IPS-18c (cell line): Measurements from ENCODE around the gene SLIT3.

Experiments used
- H3K4me3 ChIP-seq: 2 replicates; pipeline ENCODE4 v1.7.0; 2013; ENCODE audit warnings: low read depth, mild to moderate bottlenecking, low read length, moderate library complexity; ENCODE audit not compliant: insufficient read depth
- H3K9me3 ChIP-seq: one replicate; pipeline ENCODE4 v1.6.1; 2013; ENCODE audit warnings: mild to moderate bottlenecking, low read length, moderate library complexity; ENCODE audit not compliant: control insufficient read depth, insufficient read depth

Gene SLIT3

DNA sequence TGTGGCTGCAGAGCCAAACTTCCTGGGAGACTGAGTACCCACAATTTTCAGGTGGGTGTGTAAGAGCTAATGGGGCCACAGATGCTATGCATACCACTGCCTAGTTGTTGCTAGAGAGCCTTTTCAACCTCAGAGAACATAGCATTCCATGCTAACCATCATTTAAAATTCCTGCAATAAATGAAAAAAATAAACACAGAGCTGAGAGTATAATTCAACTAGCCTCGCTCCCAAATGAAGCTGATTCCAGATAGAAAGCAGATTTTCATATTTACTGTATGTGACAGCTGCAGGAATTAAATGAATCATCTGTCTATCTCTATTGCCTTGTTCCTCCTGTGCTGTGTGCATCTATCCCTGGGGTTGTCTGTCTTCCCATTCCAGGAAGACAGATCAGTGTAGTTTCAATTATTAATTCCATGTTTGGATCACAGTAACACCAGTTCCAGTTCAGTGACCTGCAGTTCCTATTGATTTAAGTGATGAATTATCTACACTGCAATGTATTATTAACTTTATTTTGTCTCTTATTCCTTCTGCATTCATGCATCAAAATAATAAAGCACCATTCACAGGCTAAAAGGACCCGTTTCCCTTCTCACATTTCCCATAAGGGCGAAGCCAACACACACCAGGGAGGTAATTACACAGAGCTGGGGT, 324.5 kb downstream of the SLIT3 start:
- H3K9me3 ChIP-seq, result no peaks in the 10 kb centered on the region
- no peak overlapping the region for H3K4me3 ChIP-seq

DNA sequence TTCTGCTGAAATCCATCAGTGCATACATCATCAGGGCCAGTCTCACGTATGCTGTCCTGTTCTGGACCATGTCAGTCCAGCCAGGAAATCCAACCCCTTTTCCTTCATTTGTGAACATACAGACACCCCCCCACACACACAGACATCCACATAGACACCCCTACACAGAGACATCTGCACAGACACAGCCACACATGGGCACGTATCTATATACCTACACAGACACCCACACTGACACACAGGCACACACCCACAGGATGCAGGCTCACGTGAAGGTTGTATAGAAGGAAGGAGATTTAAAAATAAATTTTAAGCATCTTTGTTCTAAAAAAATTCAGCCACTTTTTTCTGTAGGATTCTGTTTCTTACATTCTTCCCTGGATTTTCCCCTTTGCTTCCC, 325.6 kb downstream of the SLIT3 start:
- no peak overlapping the region for H3K4me3 ChIP-seq
- H3K9me3 ChIP-seq, result no peaks in the 10 kb centered on the region

DNA sequence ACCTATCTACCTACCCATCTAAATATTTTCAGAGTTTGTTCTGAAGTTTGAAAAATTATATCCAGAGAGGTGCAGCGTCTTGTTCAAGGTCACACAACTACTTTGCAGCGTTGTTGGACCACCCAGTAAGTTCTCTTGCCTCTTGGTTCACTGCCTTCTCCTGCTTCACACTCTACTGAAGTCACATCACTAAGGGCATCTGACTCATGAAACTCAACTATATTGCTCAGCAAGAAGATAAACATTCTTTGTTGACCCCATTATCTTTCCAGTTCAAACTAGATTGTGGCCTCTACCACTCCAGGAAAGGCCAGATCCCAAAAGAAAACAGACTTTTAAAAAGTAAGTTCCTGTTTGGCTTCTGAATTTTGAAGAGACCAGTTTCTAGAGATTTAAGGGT, 326.9 kb downstream of the SLIT3 start:
- H3K9me3 ChIP-seq, result no peaks in the 10 kb centered on the region
- H3K4me3 ChIP-seq, result no peak overlapping the region

GRCh38 chr5:168972731-168973130, 328.2 kb downstream of the SLIT3 start:
- no peaks in the 10 kb centered on the region for H3K9me3 ChIP-seq
- no peak overlapping the region for H3K4me3 ChIP-seq

- Histone ChIP-seq H3K9me3 (no peaks in the 10 kb centered on the region), H3K4me3 (no peak overlapping the region)
These were observed 329.8 kb downstream of the SLIT3 start for GRCh38 chr5:168971100-168971499.

- H3K4me3 ChIP-seq, result no peak overlapping the region
- no peaks in the 10 kb centered on the region for H3K9me3 ChIP-seq
These were observed 331.5 kb downstream of the SLIT3 start for GRCh38 chr5:168969326-168969886.

DNA sequence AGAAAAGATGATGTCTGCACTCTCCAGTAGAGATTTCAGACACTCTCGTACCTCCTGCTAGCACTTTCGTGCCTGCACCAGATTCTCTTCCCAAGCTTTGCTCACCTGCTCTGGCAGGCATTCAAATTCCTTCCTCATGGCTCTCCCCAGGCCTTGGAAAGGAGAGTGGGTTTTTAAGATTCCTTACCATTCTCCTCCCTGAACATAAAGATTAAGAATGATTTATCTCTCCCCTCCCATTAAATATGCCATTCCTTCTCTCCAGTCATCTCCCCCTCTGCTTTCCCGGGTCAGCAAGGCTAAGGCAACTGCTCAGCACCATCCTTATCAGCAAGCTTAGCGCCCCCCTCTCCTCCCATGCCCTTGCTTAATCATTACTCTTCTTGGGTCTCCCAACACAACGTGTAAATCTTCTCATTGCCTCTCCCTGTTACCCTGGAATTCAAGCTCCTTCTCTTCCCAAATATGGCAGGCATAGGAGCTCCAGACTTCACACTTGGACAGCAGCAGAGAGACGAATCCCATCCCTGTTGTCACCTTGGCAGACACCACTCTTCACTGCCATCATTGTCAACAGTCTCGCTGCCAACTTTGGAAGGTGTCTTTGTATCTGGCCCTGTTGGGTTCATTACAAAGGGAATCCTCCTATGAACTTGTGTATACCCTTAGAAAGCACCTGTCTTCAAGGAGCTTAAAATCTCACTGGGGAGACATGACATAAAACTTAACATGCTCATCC, 332.9 kb downstream of the SLIT3 start:
- no peaks in the 10 kb centered on the region for H3K9me3 ChIP-seq
- no peak overlapping the region for H3K4me3 ChIP-seq

GRCh38 chr5:168965638-168966037, 335.3 kb downstream of the SLIT3 start:
- H3K9me3 ChIP-seq, result no peaks in the 10 kb centered on the region
- no peak overlapping the region for H3K4me3 ChIP-seq

DNA sequence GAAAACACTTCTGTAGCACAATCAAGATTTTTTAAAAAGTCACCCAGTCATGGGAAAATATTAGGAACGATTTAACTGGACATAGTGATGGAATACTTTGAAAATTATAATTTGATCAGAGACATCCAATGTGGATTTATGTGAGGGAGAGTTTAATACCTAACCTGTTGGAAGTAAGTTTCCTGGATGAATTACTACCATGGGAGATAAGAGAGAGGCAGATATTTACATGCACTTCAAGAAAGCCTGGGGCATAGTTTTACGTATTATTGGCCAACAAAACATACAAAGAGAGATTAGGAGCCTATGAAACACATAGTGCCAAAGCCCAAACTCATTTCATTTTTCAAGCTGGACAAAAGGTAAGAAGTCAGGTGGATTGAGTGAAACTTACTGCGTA, 336.8 kb downstream of the SLIT3 start:
- Histone ChIP-seq H3K9me3 (no peaks in the 10 kb centered on the region), H3K4me3 (no peak overlapping the region)

GRCh38 chr5:168962306-168962705, 338.6 kb downstream of the SLIT3 start:
- H3K4me3 ChIP-seq, result no peak overlapping the region
- no peaks in the 10 kb centered on the region for H3K9me3 ChIP-seq

GRCh38 chr5:168961681-168962080, 339.3 kb downstream of the SLIT3 start:
- no peak overlapping the region for H3K4me3 ChIP-seq
- no peaks in the 10 kb centered on the region for H3K9me3 ChIP-seq

- Histone ChIP-seq H3K9me3 (no peaks in the 10 kb centered on the region), H3K4me3 (no peak overlapping the region)
These were observed 340.4 kb downstream of the SLIT3 start for GRCh38 chr5:168960497-168960896.

- H3K4me3 ChIP-seq, result no peak overlapping the region
These were observed 347.6 kb downstream of the SLIT3 start for GRCh38 chr5:168953351-168953750.

DNA sequence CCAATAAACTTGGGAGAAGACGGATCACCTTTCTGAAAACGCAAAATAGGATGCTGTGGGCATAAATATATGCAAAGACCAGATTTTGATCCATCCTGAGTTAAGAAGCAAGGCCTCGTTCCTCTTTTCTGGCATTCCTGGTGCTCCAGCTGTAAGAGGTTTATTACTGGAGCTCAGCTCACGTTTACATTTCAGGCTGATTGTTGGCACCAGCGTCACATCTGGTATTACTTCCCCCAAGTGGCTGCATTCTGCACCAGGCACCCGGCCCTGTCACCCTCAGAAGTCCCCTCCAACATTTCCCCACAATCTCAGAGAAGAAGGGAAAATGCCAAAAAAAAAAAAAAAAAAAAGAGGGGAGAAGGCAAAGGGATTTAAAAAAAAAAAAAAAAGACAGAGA, 348.7 kb downstream of the SLIT3 start:
- Histone ChIP-seq H3K9me3 (no peaks in the 10 kb centered on the region), H3K4me3 (no peak overlapping the region)

More at GRCh38 chr5:168953351-168953750, 347.6 kb downstream of the SLIT3 start:
- H3K9me3 ChIP-seq, result no peaks in the 10 kb centered on the region

DNA sequence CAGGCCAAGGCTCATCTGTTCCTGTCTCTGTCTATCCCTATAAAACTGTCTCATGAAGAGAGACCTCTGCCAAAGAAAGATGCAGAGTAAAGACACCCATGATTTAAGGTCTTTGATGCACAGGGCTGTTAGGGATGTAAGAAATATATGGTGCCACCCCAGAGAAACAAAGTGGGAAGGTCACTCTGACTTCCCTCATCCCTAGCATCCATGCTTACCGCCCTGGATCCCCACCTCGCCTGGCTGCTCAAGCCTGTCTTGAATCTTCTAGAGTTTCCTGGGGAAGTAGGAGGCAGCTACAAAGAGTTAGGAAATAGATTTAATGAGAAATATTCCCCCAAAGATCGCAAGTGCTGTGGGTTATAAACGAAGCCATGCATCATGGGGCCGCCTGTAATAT, 349.2 kb downstream of the SLIT3 start:
- no peak overlapping the region for H3K4me3 ChIP-seq
- no peaks in the 10 kb centered on the region for H3K9me3 ChIP-seq

DNA sequence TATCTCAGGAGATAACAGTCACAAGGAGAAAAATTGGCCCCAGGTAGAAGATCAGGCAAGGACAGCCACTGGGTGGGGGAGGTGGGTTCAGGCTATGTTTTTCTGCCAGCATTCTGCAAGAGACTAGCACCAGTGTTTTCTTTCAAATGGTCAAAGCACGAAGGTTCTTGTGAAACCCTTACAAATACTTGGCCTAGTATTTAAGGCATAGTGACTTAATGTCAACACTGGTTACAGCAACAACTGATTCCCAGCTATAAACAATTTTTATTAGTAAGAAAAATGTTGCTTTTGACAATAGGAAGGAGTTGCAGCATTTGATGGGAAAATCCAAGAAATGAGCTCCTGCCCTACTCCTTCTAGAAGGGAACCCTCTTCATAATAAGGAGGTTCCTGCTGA, 349.6 kb downstream of the SLIT3 start:
- no peaks in the 10 kb centered on the region for H3K9me3 ChIP-seq
- H3K4me3 ChIP-seq, result no peak overlapping the region

DNA sequence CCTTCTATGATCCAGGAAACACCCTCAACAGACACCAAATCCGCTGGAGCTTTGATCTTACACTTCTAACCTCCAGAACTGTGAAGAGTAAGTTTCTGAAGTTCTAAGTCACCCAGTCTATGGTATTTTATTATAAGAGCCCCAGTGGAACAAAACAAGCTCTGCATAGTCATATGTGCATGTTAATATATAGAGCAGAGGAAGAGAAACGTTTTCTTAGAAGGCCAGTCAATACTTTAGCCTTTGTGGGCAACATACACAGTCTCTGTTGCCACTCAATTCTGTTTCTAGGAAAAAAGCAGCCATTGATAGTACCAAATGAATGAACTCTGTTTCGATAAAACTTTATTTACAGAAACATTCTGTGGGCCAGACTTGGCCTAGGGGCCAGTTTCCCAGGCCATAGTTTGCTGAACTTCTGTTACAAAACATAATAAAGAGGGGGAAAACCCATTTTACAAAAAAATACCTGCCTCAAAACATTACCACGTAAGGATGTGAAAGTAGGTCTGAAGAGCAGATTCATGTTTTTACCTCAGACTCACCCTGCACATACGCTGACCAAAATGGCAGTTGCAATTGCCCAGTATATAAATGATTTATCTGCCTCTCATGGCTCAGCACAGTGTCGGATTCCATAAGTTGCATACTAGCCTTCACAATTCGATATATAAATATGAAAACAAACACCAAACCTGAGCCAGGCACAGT, 350.5 kb downstream of the SLIT3 start:
- no peak overlapping the region for H3K4me3 ChIP-seq
- H3K9me3 ChIP-seq, result no peaks in the 10 kb centered on the region

GRCh38 chr5:168948746-168949145, 352.2 kb downstream of the SLIT3 start:
- no peak overlapping the region for H3K4me3 ChIP-seq
- no peaks in the 10 kb centered on the region for H3K9me3 ChIP-seq
